Parathyroid adenoma (tissue), 2 donors: ENCODE data around the gene FBXO7.

Experiments
- H2AFZ ChIP-seq: fragments of 300-600 bp; sonication (generic); one replicate; pipeline ENCODE4 v1.7.0; 2017; ENCODE audit warnings: antibody characterized with exemption, mild to moderate bottlenecking
- H3K27ac ChIP-seq: fragments of 300-600 bp; sonication (generic); one replicate; pipeline ENCODE4 v1.7.0; 2017
- H3K27me3 ChIP-seq: fragments of 300-600 bp; sonication (generic); one replicate; pipeline ENCODE4 v1.7.0; 2017; ENCODE audit warnings: low read length; ENCODE audit not compliant: control insufficient read depth, insufficient read depth
- H3K36me3 ChIP-seq: fragments of 300-600 bp; sonication (generic); one replicate; pipeline ENCODE4 v1.7.0; 2017; ENCODE audit warnings: low read length; ENCODE audit not compliant: control insufficient read depth, insufficient read depth
- H3K4me1 ChIP-seq: fragments of 300-600 bp; sonication (generic); one replicate; pipeline ENCODE4 v1.7.0; 2017; ENCODE audit warnings: control low read depth
- H3K4me2 ChIP-seq: fragments of 300-600 bp; sonication (generic); one replicate; pipeline ENCODE4 v1.7.0; 2017; ENCODE audit warnings: low read length
- H3K4me3 ChIP-seq: fragments of 300-600 bp; sonication (generic); one replicate; pipeline ENCODE4 v1.7.0; 2017; ENCODE audit warnings: low read depth, low read length
- H3K79me2 ChIP-seq: fragments of 300-600 bp; sonication (generic); one replicate; pipeline ENCODE4 v1.7.0; 2017; ENCODE audit warnings: control low read depth
- H3K9ac ChIP-seq: fragments of 300-600 bp; sonication (generic); one replicate; pipeline ENCODE4 v1.7.0; 2017; ENCODE audit warnings: mild to moderate bottlenecking
- H3K9me3 ChIP-seq: fragments of 300-600 bp; sonication (generic); one replicate; pipeline ENCODE4 v1.7.0; 2017; ENCODE audit warnings: low read length; ENCODE audit not compliant: control insufficient read depth
- TF ChIP-seq, protein P1 (sequence below): fragments of 300-600 bp; sonication (generic); IDR thresholded peaks from one replicate; pipeline ENCODE4 v1.7.0; 2017; ENCODE audit warnings: antibody characterized with exemption, mild to moderate bottlenecking
- donor health status: primary hyperparathyroidism.

Gene FBXO7

GRCh38 chr22:32511274-32511673 lies 36.7 kb downstream of the FBXO7 start:
- TF ChIP-seq, protein P1, sequence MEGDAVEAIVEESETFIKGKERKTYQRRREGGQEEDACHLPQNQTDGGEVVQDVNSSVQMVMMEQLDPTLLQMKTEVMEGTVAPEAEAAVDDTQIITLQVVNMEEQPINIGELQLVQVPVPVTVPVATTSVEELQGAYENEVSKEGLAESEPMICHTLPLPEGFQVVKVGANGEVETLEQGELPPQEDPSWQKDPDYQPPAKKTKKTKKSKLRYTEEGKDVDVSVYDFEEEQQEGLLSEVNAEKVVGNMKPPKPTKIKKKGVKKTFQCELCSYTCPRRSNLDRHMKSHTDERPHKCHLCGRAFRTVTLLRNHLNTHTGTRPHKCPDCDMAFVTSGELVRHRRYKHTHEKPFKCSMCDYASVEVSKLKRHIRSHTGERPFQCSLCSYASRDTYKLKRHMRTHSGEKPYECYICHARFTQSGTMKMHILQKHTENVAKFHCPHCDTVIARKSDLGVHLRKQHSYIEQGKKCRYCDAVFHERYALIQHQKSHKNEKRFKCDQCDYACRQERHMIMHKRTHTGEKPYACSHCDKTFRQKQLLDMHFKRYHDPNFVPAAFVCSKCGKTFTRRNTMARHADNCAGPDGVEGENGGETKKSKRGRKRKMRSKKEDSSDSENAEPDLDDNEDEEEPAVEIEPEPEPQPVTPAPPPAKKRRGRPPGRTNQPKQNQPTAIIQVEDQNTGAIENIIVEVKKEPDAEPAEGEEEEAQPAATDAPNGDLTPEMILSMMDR: no peak
- Histone ChIP-seq H3K4me3 (no peak overlapping the region), H3K4me1 (no peaks in the 10 kb centered on the region), H3K9me3 (no peaks in the 10 kb centered on the region), H3K27ac (no peak overlapping the region), H3K27me3 (no peaks in the 10 kb centered on the region), H3K4me2 (no peak overlapping the region), H3K79me2 (no peaks in the 10 kb centered on the region), H3K9ac (no peak overlapping the region), H2AFZ (no peak overlapping the region), H3K36me3 (no peaks in the 10 kb centered on the region)

DNA sequence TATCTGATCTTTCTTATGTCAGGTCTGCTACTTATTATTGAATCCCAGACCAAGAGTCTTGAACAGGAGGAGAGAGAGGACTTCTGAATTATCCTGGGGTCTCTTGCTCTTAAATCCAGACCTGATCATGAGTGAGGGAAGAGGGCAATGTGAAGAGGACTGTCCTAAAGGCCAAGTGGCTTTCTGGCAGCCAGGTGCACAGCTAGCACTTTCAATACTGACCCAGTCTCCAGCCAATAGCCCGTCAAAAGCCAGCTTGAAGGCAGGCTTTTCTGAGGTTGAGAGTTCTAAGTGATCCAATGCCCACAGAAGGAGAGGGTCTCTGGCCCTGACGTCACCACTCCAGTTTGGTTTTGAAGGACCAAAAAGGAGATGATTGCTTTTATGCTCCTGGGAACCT lies 37.2 kb downstream of the FBXO7 start:
- no peak overlapping the region for H3K4me3 ChIP-seq
- H3K79me2 ChIP-seq: no peaks in the 10 kb centered on the region
- TF ChIP-seq, protein P1: no peak
- H3K9ac ChIP-seq: no peak overlapping the region
- no peaks in the 10 kb centered on the region for H3K27me3 ChIP-seq
- H3K4me1 ChIP-seq: no peaks in the 10 kb centered on the region
- H3K4me2 ChIP-seq: no peak overlapping the region
- H3K36me3 ChIP-seq: no peaks in the 10 kb centered on the region
- no peaks in the 10 kb centered on the region for H3K9me3 ChIP-seq
- H3K27ac ChIP-seq: no peak overlapping the region
- no peak overlapping the region for H2AFZ ChIP-seq

DNA sequence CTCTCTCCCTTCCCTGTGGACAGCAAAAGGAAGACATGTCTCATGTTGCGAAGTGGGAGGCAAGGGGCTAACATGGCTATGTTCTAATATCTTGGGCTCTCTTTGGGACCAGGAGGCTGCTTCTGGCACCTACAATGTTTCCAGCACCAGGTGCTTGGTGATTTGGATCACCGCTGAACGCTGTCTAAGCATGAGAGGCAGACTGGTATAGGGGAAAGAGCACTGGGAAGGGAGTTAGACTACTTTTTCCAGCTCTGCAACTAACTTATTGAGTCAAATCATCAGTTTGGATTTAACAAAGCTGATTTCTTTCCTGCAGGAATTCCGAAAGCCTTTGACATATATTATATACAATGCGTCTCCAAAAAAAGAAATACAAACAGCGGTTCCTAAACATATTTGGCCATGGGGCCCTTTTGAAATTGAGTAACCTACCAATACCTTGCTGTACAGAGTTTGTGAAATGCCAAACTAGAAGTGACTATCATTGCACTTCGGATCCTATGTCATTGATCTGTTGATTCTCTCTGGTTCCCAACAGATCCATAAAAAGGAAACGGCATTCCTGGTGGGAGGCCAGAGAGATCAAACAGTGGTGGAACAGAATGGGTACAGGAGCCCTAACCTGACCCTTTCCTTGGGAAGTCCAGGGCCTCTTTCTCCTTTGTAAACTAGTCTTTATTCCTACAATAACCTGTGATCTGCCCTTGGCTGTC lies 37.8 kb downstream of the FBXO7 start:
- no peak overlapping the region for H3K9ac ChIP-seq
- no peak overlapping the region for H3K4me3 ChIP-seq
- no peaks in the 10 kb centered on the region for H3K9me3 ChIP-seq
- no peak overlapping the region for H3K27ac ChIP-seq
- no peaks in the 10 kb centered on the region for H3K36me3 ChIP-seq
- no peak overlapping the region for H2AFZ ChIP-seq
- H3K4me1 ChIP-seq: no peaks in the 10 kb centered on the region
- H3K27me3 ChIP-seq: no peaks in the 10 kb centered on the region
- H3K79me2 ChIP-seq: no peaks in the 10 kb centered on the region
- no peak overlapping the region for H3K4me2 ChIP-seq
- TF ChIP-seq, protein P1: no peak

DNA sequence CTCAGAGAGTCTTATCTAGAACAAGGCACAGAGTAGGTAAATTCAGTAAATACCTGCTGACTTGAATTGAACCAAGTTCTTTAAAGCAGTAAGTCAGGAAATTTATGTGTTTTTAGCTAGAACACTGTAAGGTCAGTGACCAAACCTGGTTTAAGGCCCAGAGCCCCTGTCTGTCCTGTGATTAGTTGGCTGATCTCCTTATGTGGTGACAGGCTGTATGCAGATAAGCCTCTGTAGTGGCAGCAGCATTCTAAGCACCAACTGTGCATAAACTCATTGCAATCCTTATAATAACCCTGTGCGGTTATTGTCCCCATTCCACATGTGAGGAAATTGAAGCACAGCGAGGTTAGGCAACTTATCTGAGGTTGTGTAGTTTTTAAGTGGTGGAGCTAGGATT lies 40.5 kb downstream of the FBXO7 start:
- H3K79me2 ChIP-seq: no peaks in the 10 kb centered on the region
- H2AFZ ChIP-seq: no peak overlapping the region
- TF ChIP-seq, protein P1: no peak
- no peaks in the 10 kb centered on the region for H3K36me3 ChIP-seq
- no peaks in the 10 kb centered on the region for H3K9me3 ChIP-seq
- no peaks in the 10 kb centered on the region for H3K4me1 ChIP-seq
- no peak overlapping the region for H3K27ac ChIP-seq
- no peak overlapping the region for H3K4me3 ChIP-seq
- no peaks in the 10 kb centered on the region for H3K27me3 ChIP-seq
- no peak overlapping the region for H3K4me2 ChIP-seq
- no peak overlapping the region for H3K9ac ChIP-seq

DNA sequence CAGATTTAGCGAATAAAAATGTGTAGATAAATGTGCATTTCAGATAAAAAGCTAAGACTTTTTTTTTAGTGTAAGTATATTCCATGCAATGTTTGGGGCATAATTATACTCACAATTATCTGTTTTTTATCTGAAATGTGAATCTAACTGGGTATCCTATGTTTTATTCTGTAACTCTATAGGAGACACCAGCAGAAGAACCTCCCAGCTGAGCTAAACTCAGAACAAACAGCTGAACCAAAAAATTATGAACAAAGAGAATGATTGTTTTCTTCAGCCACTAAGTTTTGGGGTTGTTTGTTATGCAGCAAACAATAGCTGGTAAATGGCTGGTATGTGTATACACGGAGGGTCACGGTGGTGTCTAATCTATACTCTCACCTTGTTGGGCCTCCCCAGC lies 42.9 kb downstream of the FBXO7 start:
- H2AFZ ChIP-seq: no peak overlapping the region
- H3K9ac ChIP-seq: no peak overlapping the region
- TF ChIP-seq, protein P1: no peak
- no peaks in the 10 kb centered on the region for H3K4me1 ChIP-seq
- H3K36me3 ChIP-seq: no peaks in the 10 kb centered on the region
- no peaks in the 10 kb centered on the region for H3K79me2 ChIP-seq
- no peak overlapping the region for H3K4me3 ChIP-seq
- no peak overlapping the region for H3K4me2 ChIP-seq
- no peaks in the 10 kb centered on the region for H3K9me3 ChIP-seq
- H3K27ac ChIP-seq: no peak overlapping the region
- no peaks in the 10 kb centered on the region for H3K27me3 ChIP-seq
